Activated CD8-positive, alpha-beta memory T cell treated with anti-CD3 and anti-CD28 coated beads for 4 hours (primary cell): ENCODE measurements around the gene MCF2.

ENCODE experiments used
- DNase-seq, 2 donors: peaks; one replicate each; pipeline ENCODE4 v3.0.0-alpha.2; 2020; ENCODE audit warnings: low read depth in 2 of 2

Gene MCF2

DNA sequence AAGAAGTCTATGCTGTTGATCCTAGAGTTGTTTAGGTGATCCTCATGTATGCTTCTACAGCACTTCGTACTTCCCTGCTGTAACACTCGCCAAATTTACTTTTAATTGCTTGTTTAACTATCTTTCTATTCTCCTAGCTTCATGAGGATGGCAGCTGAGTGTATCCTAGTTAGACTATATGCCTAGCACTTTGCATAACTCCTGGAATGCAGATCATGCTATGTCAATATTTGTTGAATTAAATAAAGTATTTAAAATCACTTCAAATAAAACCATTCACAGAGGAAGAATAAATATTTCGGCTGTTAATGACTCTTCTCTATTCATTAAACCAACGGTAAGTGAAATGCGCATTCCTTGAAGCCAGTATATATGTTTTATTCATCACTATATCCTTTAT lies 122.4 kb downstream of the MCF2 start:
- DNase-seq, result no peak

- DNase-seq, result no peak
Measured at GRCh38 chrX:139581068-139581467, 126.9 kb downstream of the MCF2 start.

DNA sequence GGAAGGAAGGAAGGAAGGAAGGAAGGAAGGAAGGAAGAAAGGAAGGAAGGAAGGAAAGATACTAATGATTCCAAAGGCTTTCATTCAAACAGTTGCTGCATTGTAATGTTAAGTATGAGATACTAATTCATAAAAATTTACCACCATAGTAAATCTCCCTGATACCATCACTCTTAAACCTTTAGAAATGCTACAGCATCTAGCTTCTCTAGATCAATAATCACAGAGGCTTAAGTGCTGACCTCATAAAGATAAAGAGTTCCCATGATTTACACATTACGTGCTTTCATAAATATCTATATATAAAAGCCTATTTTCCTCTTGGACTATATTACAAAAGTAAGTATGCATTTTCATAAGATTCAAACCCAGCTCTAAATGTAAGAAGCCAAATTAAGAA lies 141.0 kb downstream of the MCF2 start:
- no peak for DNase-seq

- DNase-seq, result no peak
Measured at GRCh38 chrX:139563251-139563650, 144.7 kb downstream of the MCF2 start.

GRCh38 chrX:139560221-139560620 lies 147.7 kb downstream of the MCF2 start:
- DNase-seq, result no peak

DNA sequence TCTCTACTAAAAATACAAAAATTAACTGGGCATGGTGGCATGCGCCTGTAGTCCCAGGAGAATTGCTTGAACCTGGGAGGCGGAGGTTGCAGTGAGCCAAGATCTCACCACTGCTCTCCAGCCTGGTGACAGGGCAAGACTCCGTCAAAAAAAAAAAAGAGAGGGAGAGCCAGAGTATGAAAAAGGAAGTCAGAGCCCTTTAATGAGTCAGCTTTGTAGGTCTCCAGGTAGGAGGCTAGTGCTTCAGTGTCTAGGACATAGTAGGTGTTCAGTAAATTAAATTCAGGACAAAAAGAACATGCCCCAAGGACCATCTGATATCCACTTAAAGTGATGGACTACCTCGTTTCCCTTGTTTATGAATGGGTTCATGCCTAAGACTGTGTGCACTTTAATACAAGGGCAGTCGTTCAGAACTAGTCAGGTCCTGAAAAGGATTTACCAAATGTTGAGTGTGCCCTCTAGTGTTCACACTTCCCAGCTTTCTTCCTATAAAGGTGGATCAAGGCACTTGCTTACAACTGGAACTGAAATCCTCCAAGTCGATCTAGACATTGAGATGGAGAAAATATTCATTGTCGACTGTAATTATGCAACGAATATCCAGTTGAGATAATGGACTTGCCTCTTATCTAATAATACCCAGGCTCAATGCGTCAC lies 148.5 kb downstream of the MCF2 start:
- DNase-seq, result no peak

- no peak for DNase-seq
Measured at GRCh38 chrX:139554991-139555675, 152.8 kb downstream of the MCF2 start.

- DNase-seq, result no peak
Measured at GRCh38 chrX:139554376-139554775, 153.6 kb downstream of the MCF2 start.

GRCh38 chrX:139544591-139544990 lies 163.4 kb downstream of the MCF2 start:
- no peak for DNase-seq

GRCh38 chrX:139543920-139544319 lies 164.0 kb downstream of the MCF2 start:
- DNase-seq, result no peak

DNA sequence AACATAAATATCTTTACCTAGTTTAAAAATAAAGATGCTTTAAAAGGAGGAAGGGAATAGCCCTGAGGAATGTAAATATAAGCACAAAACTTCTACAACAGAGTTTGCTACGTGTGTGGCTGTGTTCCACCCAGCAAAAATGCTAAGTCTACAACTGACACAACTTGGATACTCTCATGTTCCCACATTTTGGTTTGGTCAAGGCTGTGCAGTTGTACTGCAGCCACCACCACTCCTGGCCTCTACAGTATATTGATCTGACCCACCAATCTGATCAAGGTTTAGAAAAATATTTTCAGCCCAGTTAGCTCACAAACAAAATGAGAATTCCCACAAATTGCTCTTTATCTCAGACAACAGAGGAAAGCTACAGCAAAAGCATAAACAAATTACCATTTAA lies 165.3 kb downstream of the MCF2 start:
- no peak for DNase-seq

DNA sequence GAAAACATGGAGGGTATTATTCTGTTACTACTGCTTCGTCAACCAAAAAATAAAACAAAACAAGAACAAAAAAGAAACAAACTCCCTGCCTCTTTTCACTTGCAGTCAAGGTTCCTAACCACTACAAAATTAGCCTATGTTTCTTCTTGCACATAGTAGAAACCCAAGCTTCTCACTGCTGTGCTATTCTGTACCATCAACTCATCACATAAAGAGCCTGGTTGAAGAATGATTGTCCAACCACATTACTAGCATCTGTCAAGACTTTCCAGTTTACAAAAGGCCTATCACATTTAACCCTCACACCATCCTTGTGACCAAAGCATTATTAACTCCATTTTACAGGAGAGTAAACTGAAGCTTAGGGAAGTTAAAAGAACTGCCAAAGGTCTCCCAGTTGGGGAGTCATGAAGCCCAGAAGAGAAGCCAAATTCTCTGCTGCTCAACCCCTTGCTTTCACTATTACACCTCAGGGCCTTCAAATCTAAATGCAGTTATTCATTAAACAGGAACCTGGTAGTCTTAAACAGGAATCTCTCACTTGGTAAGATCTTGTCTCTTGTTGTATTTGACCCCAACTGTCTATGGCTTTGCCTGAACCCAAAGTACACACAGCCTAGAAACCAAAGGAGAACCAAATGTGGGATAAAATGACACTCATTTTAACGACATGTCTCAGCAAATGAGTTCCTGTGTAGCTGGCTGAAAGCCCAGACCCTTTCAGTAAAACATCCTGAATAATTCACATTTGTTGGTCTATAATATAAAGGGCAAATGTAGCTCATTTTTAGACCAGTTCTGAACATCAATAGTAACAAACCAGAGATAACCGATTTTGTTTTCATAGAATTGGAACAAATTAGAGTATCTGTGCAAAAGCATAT lies 168.8 kb downstream of the MCF2 start:
- DNase-seq, result no peak

DNA sequence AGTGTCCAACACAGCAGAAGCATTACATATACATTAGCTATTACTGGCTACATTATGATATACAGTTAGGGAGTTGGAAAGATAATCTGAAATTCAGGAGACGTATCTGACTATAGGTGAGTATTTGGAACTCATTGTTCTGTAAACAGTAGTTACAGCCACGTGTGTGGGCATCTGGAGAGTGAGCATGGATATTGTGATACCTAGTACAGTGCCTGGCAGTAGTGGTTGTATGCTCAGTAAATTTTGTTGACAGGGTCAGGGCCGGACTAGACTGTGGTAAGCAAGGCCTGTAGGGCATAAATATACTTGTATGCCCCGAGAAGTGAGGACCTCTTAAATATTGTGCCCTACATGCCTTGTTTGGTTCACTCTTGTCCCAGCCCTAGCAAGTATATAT lies 174.5 kb downstream of the MCF2 start:
- no peak for DNase-seq

GRCh38 chrX:139532834-139533233 lies 175.1 kb downstream of the MCF2 start:
- no peak for DNase-seq
